GM18858 (cell line): ENCODE results near the gene HBG1.
"Not testable (repeated sequence)": the region's sequence is repeated elsewhere in the genome, so short reads cannot be mapped to it uniquely, and the experiment has no call there.

Experiments used
- ATAC-seq: cut with Tn5 transposase; IDR thresholded peaks from one replicate; pipeline ENCODE4 v1.9.1; 2021; ENCODE audit not compliant: unreplicated experiment

HBG1 gene

GRCh38 chr11:5277807-5278382 is 28.2 kb upstream of the HBG1 start:
- ATAC-seq: no peak

- no peak for ATAC-seq
Observed at GRCh38 chr11:5276697-5277096, 27.0 kb upstream of the HBG1 start.

GRCh38 chr11:5275369-5276110 is 25.9 kb upstream of the HBG1 start:
- ATAC-seq: no peak

GRCh38 chr11:5274395-5274794 is 24.7 kb upstream of the HBG1 start:
- no peak for ATAC-seq

- no peak for ATAC-seq
Observed at GRCh38 chr11:5272395-5273017, 22.8 kb upstream of the HBG1 start.

- no peak for ATAC-seq
Observed at GRCh38 chr11:5269715-5270147, 20.1 kb upstream of the HBG1 start, which contains the start of gene HBE1. Gene HBE1, minus strand, starts transcription at chr11:5269945. Its CDS starts 55 bp downstream, at chr11:5269890.

- ATAC-seq: no peak
Observed at GRCh38 chr11:5267033-5267563, 17.4 kb upstream of the HBG1 start.

GRCh38 chr11:5266609-5267008 is 17.0 kb upstream of the HBG1 start:
- ATAC-seq: no peak

- no peak for ATAC-seq
Observed at GRCh38 chr11:5265832-5266231, 16.2 kb upstream of the HBG1 start.

GRCh38 chr11:5258543-5259262 is 9.0 kb upstream of the HBG1 start:
- no peak for ATAC-seq

- ATAC-seq: no peak
Observed at GRCh38 chr11:5257296-5257695, 7.6 kb upstream of the HBG1 start.

GRCh38 chr11:5254646-5255413 is 5.2 kb upstream of the HBG1 start, which contains the start of gene HBG2:
Gene HBG2, minus strand, starts transcription at chr11:5254781. Its CDS starts 53 bp downstream, at chr11:5254728.
- ATAC-seq: not testable (repeated sequence)

GRCh38 chr11:5254023-5254422 is 4.4 kb upstream of the HBG1 start:
- not testable (repeated sequence) for ATAC-seq

GRCh38 chr11:5253440-5253839 is 3.8 kb upstream of the HBG1 start:
- not testable (repeated sequence) for ATAC-seq

- ATAC-seq: no peak
Observed at GRCh38 chr11:5252919-5253265, 3.2 kb upstream of the HBG1 start.

GRCh38 chr11:5252192-5252918 is 2.7 kb upstream of the HBG1 start:
- ATAC-seq: no peak

GRCh38 chr11:5251746-5252145 is 2.1 kb upstream of the HBG1 start:
- no peak for ATAC-seq

- no peak for ATAC-seq
Observed at GRCh38 chr11:5250543-5251204, 1.0 kb upstream of the HBG1 start.

GRCh38 chr11:5248498-5248897 is 1.2 kb downstream of the HBG1 start:
- not testable (repeated sequence) for ATAC-seq
